SK-N-SH treated with all-trans-retinoic acid at 6 μM for 48 hours (cell line): ENCODE measurements around the gene RAMP2.

Experiments used
- ARNTL ChIP-seq: fragments of 450-650 bp; formaldehyde crosslinking; IDR thresholded peaks from 2 replicates; pipeline ENCODE4 v1.5.0; 2020; ENCODE audit warnings: low read depth, mild to moderate bottlenecking, moderate library complexity, borderline replicate concordance
- CREB5 ChIP-seq: fragments of 250-450 bp; sonication (Bioruptor Pico); IDR thresholded peaks from 2 replicates; pipeline ENCODE4 v1.5.1; 2020; ENCODE audit warnings: low read depth, mild to moderate bottlenecking, moderate library complexity
- CSDC2 ChIP-seq: fragments of 250-450 bp; sonication (Bioruptor Pico); IDR thresholded peaks from 2 replicates; pipeline ENCODE4 v1.5.0; 2020; ENCODE audit warnings: mild to moderate bottlenecking, moderate library complexity
- OSR1 ChIP-seq: fragments of 250-450 bp; sonication (Bioruptor Pico); IDR thresholded peaks from 2 replicates; pipeline ENCODE4 v1.8.0; 2022; ENCODE audit warnings: moderate library complexity, mild to moderate bottlenecking, inconsistent platforms
- RARB ChIP-seq: fragments of 250-450 bp; sonication (Bioruptor Pico); IDR thresholded peaks from 2 replicates; pipeline ENCODE4 v1.8.0; 2021; ENCODE audit warnings: mild to moderate bottlenecking, moderate library complexity
- ZFP3 ChIP-seq: fragments of 250-450 bp; sonication (Bioruptor Pico); IDR thresholded peaks from 2 replicates; pipeline ENCODE4 v1.5.0; 2020; ENCODE audit warnings: mild to moderate bottlenecking, moderate library complexity
- ZFP30 ChIP-seq: fragments of 450-650 bp; formaldehyde crosslinking; IDR thresholded peaks from 2 replicates; pipeline ENCODE4 v1.5.0; 2022; ENCODE audit warnings: mild to moderate bottlenecking, moderate library complexity
- TF ChIP-seq, protein P1 (sequence below): fragments of 250-450 bp; sonication (Bioruptor Pico); IDR thresholded peaks from 2 replicates; pipeline ENCODE4 v1.8.0; 2020; ENCODE audit warnings: mild to moderate bottlenecking, moderate library complexity, borderline replicate concordance
- TF ChIP-seq, protein P2 (sequence below): fragments of 250-450 bp; sonication (Bioruptor Pico); IDR thresholded peaks from 2 replicates; pipeline ENCODE4 v1.8.0; 2021; ENCODE audit warnings: low read depth, mild to moderate bottlenecking, moderate library complexity, borderline replicate concordance
- TF ChIP-seq, protein P3 (sequence below): fragments of 250-450 bp; sonication (Bioruptor Pico); IDR thresholded peaks from 2 replicates; pipeline ENCODE4 v1.5.1; 2021; ENCODE audit warnings: mild to moderate bottlenecking, moderate library complexity

DNA sequence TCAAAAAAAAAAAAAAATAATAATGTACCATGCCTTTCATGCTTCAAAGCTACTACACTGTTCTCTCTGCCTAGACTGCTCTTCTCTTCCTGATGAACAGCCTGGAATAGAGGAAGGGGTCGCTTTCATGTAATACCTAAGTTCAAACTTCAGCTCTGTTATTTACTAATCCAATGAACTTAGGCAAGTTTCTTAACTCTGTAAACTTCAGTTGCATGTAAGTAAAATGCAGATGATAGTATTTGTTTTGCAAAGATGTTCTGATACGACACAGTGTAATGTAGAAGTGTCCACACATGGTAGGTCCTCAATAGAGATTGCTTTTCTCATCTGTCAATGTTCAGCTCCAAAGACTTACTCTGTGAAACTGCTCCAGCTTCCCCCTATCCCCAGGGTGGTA is 30.9 kb downstream of the RAMP2 start:
- TF ChIP-seq ZFP3 (CRISPR knock-in tag), result no peak
- TF ChIP-seq ARNTL, result no peak
- no peak for TF ChIP-seq ZFP30 (CRISPR knock-in tag)
- no peak for TF ChIP-seq RARB
- TF ChIP-seq CREB5 (CRISPR knock-in tag), result no peak
- TF ChIP-seq CSDC2 (CRISPR knock-in tag), result no peak
- TF ChIP-seq, protein P1, sequence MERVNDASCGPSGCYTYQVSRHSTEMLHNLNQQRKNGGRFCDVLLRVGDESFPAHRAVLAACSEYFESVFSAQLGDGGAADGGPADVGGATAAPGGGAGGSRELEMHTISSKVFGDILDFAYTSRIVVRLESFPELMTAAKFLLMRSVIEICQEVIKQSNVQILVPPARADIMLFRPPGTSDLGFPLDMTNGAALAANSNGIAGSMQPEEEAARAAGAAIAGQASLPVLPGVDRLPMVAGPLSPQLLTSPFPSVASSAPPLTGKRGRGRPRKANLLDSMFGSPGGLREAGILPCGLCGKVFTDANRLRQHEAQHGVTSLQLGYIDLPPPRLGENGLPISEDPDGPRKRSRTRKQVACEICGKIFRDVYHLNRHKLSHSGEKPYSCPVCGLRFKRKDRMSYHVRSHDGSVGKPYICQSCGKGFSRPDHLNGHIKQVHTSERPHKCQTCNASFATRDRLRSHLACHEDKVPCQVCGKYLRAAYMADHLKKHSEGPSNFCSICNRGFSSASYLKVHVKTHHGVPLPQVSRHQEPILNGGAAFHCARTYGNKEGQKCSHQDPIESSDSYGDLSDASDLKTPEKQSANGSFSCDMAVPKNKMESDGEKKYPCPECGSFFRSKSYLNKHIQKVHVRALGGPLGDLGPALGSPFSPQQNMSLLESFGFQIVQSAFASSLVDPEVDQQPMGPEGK (CRISPR knock-in tag), result no peak
- TF ChIP-seq, protein P2, sequence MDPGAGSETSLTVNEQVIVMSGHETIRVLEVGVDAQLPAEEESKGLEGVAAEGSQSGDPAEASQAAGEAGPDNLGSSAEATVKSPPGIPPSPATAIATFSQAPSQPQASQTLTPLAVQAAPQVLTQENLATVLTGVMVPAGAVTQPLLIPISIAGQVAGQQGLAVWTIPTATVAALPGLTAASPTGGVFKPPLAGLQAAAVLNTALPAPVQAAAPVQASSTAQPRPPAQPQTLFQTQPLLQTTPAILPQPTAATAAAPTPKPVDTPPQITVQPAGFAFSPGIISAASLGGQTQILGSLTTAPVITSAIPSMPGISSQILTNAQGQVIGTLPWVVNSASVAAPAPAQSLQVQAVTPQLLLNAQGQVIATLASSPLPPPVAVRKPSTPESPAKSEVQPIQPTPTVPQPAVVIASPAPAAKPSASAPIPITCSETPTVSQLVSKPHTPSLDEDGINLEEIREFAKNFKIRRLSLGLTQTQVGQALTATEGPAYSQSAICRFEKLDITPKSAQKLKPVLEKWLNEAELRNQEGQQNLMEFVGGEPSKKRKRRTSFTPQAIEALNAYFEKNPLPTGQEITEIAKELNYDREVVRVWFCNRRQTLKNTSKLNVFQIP (CRISPR knock-in tag), result no peak
- TF ChIP-seq, protein P3, sequence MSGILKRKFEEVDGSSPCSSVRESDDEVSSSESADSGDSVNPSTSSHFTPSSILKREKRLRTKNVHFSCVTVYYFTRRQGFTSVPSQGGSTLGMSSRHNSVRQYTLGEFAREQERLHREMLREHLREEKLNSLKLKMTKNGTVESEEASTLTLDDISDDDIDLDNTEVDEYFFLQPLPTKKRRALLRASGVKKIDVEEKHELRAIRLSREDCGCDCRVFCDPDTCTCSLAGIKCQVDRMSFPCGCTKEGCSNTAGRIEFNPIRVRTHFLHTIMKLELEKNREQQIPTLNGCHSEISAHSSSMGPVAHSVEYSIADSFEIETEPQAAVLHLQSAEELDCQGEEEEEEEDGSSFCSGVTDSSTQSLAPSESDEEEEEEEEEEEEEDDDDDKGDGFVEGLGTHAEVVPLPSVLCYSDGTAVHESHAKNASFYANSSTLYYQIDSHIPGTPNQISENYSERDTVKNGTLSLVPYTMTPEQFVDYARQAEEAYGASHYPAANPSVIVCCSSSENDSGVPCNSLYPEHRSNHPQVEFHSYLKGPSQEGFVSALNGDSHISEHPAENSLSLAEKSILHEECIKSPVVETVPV (CRISPR knock-in tag), result no peak
- TF ChIP-seq OSR1 (CRISPR knock-in tag), result no peak
